ENCODE results near the gene INPP4B.

Gene INPP4B

DNA sequence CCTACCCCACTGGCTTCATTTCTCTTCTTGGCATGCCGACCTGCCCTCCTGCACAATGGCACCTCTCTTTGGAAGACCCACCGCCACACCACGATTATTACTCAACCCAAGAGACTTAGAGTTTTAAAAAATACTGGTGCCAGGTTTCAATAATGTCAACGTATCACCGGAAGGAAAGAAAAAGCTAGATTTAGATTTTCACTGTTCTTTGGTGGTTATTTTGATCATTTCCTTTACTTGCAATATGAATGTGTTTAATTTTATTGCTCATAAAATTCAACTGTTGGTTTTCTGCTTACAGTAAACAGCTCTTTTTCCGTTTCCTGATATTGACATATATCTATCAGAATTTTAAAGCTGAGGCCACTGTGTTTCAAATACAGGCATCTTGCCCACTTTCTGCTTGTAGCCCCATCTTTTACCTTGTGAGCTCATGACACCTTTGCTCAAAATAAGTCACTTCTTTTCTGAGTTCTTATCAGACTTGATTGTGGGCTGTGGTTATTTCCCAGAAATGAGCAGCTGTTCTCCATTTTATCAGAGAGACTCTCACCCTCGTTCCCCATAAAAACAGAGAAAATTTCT, 439.1 kb downstream of the INPP4B start:
- TF ChIP-seq, protein P1, sequence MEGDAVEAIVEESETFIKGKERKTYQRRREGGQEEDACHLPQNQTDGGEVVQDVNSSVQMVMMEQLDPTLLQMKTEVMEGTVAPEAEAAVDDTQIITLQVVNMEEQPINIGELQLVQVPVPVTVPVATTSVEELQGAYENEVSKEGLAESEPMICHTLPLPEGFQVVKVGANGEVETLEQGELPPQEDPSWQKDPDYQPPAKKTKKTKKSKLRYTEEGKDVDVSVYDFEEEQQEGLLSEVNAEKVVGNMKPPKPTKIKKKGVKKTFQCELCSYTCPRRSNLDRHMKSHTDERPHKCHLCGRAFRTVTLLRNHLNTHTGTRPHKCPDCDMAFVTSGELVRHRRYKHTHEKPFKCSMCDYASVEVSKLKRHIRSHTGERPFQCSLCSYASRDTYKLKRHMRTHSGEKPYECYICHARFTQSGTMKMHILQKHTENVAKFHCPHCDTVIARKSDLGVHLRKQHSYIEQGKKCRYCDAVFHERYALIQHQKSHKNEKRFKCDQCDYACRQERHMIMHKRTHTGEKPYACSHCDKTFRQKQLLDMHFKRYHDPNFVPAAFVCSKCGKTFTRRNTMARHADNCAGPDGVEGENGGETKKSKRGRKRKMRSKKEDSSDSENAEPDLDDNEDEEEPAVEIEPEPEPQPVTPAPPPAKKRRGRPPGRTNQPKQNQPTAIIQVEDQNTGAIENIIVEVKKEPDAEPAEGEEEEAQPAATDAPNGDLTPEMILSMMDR (IDR thresholded peaks at IDR 0.05; ENCODE audit: control insufficient read depth, insufficient read depth, low read depth, low read length, missing control alignments), result no peak

DNA sequence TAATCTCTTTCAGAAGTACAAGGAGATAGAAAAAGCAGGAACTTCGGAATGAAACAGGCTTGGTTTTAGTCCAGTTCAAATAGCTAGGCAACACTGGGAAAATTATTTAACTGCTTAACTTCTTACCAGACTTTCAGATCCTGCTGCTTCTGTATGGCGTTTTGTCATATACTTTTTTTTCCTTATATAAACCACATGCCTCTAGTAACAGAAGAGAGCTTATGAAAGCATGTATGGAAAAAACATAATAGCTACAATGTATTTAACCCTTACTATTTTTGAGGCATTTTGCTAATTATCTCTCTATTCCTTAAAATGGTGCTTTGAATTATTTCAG, 439.6 kb downstream of the INPP4B start:
- no peak for DNase-seq (ENCODE audit: low read depth)
- H3K4me3 ChIP-seq (ENCODE audit: control insufficient read depth, low read depth, low read length), result no peak overlapping the region
- TF ChIP-seq, protein P1 (IDR thresholded peaks at IDR 0.05; ENCODE audit: control insufficient read depth, insufficient read depth, low read depth, low read length, missing control alignments), result no peak

More for the DNA sequence above, 439.1 kb downstream of the INPP4B start:
- H3K4me3 ChIP-seq (ENCODE audit: control insufficient read depth, low read depth, low read length), result no peak overlapping the region
- DNase-seq (ENCODE audit: low read depth), result no peak

DNA sequence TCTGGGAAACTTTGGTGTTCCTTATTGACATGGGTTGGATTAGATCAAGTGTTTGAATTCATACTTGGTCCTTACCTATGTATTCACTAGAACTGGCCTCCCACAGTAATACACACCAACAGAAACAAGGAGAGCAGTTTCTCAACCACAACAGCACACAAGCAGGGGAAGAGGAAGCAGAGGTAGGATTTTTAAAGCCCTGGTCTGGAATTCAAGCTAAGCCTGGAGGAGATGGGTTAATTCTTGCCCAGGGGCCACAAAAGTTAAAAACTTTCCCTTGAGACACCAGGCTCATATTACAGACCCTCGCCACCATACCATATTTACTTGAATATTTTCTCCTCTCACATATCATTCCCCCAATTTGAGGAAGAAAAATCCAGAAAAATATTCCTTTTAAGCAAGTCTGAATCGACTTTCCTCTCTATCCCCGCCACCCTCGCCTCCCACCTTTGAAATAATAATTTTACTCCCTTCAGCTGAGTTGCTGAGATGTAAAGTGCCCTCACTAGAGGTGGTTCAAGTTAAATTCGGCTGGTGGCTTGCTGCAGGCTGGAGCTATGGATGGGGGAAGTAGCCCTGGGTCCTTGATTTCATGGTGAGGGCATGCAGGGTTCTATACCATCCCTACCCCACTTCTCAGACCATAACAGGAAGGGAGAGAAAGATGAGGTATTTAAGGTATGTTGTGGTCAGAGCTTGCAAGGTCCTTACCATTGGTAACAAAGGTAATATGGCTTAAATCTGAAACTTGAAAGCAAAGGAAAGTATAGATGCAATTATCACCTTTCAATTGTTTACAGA, 440.2 kb downstream of the INPP4B start:
- DNase-seq (ENCODE audit: low read depth), result no peak
- TF ChIP-seq, protein P1 (IDR thresholded peaks at IDR 0.05; ENCODE audit: control insufficient read depth, insufficient read depth, low read depth, low read length, missing control alignments), result no peak
- peak overlapping the region; percentile 47 for H3K4me3 ChIP-seq (ENCODE audit: control insufficient read depth, low read depth, low read length)

DNA sequence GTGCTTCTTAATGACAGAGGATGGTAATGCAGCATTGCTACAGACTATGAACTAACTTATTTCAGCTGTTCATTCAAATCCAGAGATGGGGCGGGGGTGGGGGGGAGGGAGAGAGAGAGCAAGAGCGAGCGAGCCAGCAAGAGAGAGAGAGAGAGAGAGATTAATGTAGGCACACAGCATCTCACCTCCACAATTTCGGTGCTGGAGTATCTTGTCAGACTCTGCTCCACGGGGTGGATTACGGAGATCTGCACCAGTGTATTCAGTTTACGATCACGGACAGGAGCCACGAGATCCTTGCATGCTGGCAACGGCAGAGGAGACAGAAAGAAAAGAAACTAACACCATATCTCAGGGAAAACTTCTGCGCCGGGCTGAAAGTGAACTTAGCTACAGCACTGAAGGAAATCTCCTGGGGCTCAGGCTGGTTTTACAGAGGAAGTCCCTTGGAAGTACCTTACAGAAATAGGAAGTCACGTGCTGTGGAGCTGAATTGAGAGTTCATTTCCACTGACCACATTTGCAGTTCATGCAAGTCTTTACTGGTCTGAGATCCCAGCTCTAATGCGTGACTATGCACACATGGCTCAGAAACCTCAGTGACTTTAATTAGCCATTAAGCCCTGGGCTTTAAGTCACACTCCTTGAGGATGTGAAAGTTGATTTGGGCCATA, 440.9 kb downstream of the INPP4B start:
- H3K4me3 ChIP-seq (ENCODE audit: control insufficient read depth, low read depth, low read length), result peak overlapping the region; percentile 47
- TF ChIP-seq, protein P1 (IDR thresholded peaks at IDR 0.05; ENCODE audit: control insufficient read depth, insufficient read depth, low read depth, low read length, missing control alignments), result no peak
- peak; percentile 67 for DNase-seq (ENCODE audit: low read depth)

DNA sequence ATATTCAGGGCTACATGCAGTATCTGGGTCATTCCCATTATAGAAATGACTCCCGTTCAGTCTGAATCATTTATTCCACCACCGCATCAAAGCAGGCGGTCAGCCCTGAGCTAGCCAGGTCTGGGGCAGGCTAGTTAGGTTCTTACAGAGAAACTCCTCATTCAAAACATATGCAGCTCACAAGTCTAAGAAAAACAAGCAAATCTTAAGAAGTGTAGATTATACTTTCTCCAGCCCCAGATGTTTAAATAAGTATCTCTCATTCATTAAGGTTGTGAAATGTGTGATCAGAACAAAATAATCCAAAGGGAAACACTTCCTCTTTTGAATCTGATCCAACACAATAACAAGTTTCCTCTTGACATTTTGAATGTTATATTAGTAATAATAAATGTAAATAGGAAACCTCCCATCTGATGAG, 441.9 kb downstream of the INPP4B start:
- DNase-seq (ENCODE audit: low read depth), result no peak
- TF ChIP-seq, protein P1 (IDR thresholded peaks at IDR 0.05; ENCODE audit: control insufficient read depth, insufficient read depth, low read depth, low read length, missing control alignments), result no peak
- peak overlapping the region; percentile 47 for H3K4me3 ChIP-seq (ENCODE audit: control insufficient read depth, low read depth, low read length)

DNA sequence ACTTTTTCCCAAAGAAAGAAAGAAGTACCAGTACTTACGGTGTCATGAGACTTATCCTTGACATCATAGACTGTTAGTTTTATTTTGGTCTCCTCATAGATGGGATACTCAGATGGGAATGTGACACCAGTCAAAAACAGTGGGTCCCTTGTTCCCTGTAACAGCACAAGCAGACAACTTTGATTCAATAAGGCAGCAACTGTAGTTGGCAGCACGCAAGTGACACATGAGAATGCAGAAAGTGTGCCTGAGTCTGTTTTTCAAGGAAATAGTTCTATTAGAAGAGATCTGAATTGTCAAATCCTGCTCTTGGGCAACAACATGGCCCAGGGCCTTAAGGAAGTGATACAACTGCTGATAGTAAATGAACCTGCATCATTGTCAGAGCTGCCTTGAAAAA, 443.2 kb downstream of the INPP4B start:
- TF ChIP-seq, protein P1 (IDR thresholded peaks at IDR 0.05; ENCODE audit: control insufficient read depth, insufficient read depth, low read depth, low read length, missing control alignments), result no peak
- no peak for DNase-seq (ENCODE audit: low read depth)
- H3K4me3 ChIP-seq (ENCODE audit: control insufficient read depth, low read depth, low read length), result peak overlapping the region; percentile 33

All from AG09309 (cell line).